GM19324 (cell line): ENCODE results near the gene RFX3.

Experiments
- ATAC-seq: cut with Tn5 transposase; IDR thresholded peaks from one replicate; pipeline ENCODE4 v1.9.1; 2021; ENCODE audit warnings: mild to moderate bottlenecking, moderate library complexity; ENCODE audit not compliant: unreplicated experiment, low FRiP score

RFX3 gene

DNA sequence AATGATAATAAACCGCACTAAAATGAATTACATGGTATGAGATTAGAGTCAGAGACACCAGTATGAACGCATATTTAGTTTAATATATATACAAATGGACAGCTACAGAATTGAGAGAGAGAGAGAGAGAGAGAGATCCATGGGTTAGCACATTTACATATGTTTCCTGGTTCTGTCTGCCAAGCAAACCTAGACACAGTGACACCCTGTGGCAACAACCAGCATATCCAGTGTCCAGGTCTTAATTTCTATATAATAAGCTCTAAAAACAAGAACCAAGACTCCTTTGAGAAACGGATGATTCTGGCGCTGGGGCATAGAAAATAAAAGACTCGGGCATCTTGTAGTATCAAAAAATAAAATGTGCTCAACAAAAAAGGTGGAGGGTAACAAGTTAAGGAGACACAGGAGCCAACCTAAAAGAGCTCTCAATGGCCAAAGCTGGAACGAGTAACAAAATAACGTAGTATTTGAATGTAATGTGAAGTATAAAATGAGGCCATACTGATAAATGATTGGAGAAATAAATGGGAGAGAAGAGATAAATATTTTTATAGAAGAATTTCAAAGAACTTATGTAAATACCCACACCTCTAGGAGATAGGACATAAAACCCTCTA is 84.5 kb downstream of the RFX3 start:
- no peak for ATAC-seq

DNA sequence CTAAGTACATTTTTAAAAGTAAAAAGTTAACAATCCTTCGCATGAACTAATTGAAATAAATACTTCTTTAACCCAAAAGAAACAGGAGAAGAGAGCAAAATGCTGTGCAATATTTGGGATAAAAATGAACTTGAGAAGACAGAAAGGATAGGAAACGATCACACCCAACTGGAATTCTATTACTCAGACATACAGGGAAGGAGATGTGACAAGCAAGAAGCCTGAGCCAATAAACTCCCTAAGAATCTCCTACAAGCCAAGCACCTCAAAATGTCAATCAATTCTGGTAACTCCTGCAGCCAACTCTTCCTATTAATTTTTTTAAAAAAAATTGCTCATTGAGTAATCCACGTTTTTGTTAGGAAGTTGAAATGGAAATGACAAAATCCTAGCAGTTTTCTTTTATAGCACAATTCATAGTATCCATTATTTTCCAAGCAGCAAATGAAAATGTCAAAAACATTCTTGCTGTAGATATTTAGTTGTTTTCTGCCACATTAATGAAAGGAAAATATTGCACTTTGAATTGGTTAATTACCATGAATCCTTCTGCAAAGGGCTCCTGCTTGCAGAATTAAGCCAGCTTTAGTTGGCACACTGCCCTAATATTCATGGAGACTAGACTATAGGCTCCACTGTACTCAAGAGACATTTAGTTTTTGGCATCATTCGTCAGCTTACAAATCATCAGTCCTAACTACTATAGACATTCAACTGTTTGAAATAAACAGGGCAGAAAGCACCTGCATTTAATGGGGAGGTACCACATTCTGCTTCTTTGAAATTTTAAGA is 89.0 kb downstream of the RFX3 start:
- no peak for ATAC-seq

DNA sequence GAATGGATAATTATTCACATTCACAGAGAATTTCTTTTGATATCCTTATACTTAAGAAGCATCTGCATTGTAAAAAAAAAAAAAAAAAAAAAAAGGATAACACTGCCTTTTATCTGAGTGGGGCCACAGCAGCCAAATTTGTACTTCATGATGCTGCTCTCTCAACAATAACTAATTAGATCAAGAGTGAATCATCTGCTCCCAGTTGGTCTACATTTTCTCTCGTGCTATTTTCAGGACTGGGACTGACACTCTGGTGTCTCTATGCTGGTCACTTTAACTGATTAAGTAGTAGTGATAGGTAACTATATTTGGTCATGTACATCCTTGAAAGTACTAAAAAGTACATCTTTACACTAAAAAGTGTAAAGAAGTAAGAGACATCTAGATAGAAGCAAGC is 90.1 kb downstream of the RFX3 start:
- ATAC-seq: no peak

DNA sequence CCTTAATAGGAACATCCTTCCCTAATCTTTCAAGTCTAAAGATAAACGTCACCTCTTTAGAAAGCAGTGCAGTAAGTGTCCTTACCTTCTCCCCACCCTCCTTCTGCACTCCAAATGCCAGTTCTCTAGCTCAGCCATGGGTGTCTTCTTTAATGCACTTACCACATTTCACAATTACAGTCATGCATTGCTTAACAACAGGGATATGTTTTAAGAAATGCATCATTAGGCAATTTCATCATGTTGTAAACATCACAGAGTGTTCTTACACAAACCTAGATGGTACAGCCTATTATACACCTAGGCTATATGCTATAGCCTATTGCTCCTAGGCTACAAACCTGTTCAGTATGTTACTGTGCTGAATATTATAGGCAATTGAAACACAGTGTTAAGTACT is 91.2 kb downstream of the RFX3 start:
- no peak for ATAC-seq

DNA sequence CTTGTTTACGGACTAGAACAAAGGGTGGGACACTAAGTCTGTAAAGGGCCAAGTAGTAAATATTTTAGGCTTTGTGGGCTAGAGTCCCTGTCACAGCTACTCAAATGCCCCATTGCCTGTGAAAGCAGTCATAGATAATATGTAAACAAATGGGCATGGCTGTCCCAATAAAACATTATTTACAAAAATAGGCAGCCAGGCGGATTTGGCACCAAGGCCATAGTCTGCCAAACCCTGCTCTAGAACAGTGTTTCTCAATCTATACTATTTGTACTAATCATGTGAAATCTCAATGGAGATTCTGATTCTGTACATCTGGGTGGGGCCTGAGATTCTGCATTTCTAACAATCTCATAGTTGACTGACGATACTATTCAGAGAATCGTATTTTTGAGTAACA is 92.0 kb downstream of the RFX3 start:
- no peak for ATAC-seq

DNA sequence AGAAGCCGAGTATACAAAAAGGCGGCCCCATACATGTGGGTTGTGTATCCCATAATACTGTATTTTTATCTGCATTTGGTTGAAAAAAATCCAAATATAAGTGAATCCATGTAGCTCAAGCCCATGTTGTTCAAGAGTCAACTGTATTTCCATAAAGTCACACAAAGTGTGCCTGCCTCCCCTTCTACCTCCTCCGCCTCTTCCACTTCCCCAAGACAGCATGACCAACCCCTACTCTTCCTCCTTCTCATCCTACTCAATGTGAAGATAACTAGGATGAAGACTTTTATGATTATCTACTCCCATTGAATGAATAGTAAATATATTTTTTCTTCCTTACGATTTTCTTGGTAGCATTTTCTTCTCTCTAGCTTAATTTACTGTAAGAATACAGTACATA is 92.7 kb downstream of the RFX3 start:
- no peak for ATAC-seq

DNA sequence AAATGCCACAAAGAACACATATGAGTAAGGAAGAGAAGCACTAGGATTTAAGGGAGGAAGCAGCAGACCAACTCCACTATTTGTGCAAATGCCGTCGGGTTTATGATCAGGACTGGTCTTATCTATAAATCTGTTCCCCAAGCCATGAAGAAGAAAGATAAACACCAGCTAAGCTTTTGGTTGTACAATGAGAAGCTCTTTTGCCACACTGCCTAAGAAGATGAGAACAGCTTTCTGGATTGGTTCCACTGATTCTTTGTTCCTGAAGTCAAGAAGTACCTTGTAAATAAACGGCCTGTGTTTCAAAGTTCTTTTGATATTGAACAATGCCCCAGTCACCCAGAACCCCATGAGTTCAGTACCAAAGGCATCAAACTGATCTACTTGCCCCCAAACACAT is 93.9 kb downstream of the RFX3 start:
- ATAC-seq: no peak

DNA sequence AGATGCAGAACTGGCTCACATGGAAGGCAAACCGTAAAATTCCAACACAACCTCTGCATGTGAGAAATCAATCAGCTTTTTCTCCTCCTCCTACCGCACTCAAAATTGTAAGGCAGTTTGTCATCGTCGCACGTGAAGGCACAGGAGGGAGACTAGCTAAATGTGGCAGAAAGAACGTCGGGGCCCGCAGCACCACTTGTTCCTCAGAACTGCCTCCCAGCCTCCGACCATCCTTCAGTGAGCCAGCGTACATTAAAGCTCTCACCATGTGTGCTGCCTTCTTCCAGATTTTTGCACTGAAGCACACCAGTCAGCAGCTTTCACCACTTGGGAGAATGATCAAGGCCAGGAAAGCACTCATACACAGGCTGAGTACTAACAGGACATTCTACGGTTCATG is 105.9 kb downstream of the RFX3 start:
- ATAC-seq: no peak

DNA sequence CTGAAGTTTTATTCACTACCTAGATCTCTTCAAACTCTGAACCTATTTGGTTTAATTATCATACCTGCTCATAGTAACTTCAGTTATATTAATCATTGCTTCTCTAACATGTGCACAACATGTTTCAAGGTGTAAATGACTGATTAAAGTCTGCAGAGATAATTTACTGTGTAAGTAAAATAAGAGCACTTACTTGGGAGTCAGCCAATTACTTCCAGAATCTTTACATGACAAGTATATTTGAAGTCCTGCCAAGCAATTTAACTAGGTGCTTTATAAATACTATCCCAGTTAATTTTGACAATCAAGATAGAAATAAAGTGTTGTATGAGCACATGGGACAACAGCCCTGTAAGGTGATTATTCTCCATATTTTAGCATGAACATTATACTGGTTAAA is 109.9 kb downstream of the RFX3 start:
- no peak for ATAC-seq

DNA sequence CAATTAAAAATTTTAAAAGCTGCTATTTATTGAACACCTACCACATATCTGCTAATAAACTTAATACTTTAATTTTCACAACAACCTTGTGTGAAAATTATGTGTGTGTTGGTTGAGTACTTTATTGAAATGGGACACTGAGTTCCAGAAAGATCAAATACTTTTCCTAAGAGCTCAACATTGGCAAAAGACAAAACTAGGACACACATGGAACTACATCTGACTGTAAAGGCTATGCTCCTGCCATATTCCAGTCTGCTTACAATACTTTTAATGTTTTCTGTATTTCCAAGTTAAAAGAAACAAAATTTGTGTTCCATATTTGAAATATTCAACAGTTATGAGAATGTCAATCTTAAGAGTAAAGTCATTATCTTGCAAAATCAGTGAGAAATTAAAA is 111.8 kb downstream of the RFX3 start:
- no peak for ATAC-seq

DNA sequence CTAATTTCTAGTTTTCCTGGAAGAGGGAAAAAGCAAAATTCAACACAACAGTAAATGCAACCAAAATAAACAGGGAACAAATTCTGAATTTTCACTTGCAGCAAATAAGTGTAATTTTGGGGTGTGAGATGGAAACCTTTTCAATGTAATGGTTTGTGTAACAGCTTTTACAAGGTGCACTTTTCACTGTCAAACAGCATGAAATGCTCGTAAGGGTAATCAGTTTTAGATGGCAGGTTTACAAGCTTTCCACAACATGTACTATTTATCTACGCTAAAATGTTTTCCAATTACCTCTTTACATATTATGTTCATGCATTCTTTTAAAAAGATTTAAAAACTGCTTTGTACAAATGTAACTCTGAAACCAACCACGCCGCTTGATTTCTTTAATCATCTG is 115.3 kb downstream of the RFX3 start:
- ATAC-seq: no peak

DNA sequence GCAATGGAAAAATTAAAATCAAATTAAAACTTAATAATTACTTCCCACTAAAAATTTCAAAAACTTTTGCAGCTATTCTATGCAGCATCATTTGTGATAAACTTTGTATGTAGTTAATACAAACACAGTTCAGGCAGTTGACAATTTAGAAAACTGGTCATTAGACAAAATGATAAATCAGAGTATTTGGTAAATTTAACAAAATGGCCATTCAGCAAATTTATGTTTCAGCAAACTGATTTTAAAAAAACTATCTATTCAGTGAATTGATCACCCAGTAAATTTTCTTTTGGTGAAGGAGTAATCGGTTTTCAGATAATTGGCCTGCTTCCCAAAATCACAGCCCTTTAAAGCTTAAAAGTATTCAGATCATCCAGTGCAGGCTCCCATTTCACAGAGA is 116.3 kb downstream of the RFX3 start:
- ATAC-seq: no peak

DNA sequence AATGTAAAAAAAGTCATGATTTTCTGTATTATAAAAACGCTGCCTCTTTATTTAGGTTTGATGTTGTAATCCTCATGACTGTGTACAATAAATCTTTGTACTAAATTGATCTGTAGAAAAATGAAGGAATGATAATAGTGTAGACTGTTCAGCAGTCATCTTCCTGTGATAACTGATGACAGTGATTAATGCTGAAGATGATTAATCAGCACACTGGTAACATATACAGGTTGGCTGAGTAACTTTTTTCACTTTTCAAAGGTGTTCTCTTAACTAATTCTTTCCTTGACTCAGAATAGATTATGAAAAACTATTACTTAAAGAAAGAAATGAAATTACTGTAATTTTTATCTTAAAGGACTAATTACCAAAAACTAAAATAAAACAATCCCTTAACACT is 122.5 kb downstream of the RFX3 start:
- no peak for ATAC-seq

DNA sequence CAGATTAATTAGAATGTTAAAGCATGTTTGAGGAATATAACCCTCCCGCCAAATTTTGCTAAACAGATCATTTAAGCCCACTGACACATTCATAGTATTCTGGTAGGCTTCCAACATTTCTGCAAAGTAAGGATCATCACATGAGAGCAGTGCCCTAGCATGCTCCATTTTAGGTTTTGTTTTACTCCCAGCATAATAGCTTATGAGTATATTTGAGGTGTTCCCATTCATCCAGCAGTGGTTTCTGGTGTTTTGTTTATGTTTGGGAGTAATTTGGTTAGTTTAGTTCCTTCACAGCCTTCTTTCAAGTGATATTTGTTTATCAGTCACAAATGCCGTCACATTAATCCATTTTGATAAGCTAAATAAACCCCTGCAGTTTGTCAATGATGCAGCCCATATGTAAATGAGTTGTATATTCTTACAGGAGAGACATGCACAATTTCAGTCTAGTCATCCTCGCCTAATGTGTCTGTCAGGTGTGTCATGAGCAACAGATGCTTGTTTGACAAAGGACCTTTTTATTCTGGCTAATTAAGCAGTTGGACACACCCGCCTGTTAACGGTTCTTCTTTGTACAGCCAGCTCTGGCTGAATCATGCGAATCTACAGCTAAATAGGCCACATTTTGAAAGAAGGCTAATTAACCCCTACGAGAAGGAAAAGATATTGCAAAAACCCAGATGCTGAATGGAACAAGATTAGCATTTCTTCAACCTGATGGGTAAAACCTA is 124.4 kb downstream of the RFX3 start:
- no peak for ATAC-seq

DNA sequence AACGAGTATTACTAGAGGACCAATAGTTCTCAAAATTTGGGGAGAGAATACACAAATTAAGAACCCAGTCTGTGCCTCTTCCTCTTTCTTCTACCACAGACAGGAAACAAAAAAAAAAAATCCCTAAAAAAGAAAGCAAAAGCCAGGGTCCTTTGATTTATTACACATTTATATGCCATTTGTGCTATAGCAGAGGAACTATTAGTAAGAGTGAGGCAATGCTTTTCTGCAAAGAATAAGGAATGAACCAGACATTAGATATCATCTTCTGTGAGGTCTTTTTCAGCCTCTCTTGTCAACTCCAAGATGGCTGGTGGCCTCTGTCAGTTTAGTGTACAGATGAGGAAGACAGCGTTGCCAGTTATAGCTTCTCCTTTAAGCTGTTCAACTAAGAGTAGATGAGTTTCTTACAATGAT is 127.6 kb downstream of the RFX3 start:
- ATAC-seq: no peak

DNA sequence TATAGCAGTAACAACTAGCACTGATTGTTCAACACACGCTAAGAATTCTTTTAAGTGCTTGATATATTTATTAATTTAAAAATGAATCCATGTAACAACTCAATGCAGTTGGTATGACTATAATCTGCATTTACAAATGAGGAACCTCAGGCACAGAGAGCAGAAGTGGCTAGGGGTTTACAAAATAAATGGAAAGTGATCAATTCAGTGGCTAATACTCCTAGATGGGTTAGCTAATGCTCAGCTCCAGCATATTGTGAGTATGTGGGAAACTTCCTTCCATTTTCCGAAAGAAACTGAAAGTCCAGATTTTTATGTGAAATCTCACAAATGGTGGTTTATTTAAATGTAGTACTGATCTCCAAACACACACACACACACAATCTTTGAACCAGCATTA is 128.0 kb downstream of the RFX3 start:
- no peak for ATAC-seq

DNA sequence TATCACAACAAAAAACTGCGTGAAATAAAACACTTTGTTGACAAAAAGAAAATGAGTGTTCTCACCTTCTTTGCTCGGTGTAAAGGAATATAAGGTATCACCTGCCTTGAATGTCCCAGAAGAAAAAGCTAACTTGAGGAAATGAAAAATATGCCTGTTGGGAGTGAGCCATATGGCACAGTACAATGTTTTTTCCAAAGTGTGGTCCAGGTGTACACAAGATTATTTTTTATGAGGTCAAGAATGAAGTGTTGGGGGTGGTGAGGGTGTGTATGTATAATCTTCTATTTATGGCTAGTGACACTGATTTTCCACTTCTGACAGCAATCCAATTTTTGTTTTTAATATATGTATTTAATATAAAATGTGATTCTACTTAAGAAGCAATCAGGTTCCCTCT is 134.4 kb downstream of the RFX3 start:
- no peak for ATAC-seq

DNA sequence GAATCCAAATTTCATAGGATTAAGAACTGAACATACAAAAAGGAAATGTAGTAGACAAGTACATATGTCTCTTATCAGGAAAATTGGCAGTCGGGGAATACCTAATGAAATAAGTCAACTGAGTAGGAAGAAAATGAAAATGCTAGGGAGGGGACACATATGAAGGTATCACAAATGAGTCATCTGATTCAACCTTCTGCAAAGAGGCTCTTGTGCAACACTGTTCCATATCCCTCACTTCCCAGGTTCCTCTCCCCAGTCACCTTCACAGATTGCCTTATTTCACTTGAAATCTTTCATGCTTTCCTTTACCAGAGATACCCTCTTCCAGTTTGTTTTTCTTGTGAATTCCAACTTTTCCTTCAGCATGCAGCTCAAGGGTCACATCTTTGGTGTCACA is 139.0 kb downstream of the RFX3 start:
- ATAC-seq: no peak

DNA sequence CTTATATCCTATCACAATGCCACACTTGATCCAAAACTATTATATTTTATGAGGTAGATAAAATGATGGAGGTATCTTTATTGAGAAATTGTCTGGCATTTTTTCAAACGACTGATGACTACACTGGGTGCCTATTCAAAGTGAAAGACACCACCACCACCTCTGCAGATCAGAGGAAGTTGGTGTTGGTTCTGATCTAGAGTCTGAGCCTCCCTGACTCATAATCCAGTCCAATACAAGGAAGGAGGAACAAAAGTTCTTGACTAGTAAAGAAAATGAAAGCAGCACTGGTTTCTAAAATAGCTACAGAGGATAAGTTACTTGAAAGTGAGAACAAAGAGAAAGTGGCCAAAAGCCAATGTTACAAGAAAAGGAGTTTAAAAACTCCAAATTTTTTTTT is 139.9 kb downstream of the RFX3 start:
- no peak for ATAC-seq

DNA sequence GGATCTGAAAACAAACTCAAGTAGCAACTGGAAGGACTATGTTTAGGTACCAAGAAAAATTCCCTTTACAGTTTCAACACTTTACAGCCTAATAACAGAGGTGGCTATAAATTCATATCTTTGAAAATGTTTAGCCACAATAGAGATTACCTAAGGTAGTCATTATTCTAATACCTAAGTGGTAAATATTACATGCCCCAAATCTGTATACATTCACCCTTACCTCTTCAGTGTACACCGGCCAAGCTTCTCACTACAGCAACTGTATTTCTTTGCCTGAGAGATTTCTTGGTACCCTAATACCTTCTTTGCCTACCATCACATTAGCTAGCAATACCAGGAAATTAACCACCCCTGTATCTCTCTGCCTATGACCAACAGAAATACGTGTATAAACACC is 154.0 kb downstream of the RFX3 start:
- ATAC-seq: no peak

DNA sequence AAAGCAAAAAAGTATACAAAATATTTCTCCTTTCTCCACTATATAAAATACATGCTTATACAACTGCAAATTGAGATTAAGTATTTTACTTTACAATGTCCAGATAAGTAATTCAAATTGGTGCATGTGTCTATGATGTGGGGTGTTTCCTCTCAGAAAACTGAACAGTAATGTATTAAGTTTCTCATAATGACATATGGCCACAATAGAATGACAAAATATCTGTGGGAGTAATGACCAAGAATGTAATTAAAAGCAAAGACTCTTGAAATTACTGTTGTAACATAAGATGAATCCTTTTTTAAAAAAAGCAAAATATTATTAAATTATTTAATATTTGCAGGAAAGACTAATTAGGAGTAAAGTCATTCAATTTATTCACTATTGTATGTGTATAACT is 155.1 kb downstream of the RFX3 start:
- no peak for ATAC-seq

DNA sequence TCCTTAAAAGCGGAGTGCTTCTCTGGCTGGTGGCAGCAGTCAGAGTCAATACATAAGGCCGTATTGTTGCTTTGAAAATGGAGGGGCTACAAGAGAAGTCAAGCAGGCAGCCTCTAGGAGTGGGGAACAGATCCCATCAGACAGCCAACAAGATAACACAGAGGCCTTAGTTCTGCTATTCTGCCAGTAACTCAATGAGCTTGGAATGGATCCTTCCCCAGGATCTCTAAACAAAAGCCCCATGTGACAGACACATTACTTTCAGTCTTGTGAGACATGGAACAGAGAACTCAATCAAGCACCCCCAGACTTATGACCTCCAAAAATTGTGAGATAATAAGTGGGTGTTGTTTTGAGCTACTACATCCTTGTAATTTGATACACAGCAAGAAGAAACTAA is 158.6 kb downstream of the RFX3 start:
- ATAC-seq: no peak
